NK-92 (cell line): ENCODE data around the gene PDLIM4.

Source experiments
- DNase-seq: peaks from one replicate; lab custom pipeline; 2025; ENCODE audit not compliant: unreplicated experiment; lab: John Stamatoyannopoulos, UW

The PDLIM4 gene

GRCh38 chr5:132266031-132266835 is 8.7 kb downstream of the PDLIM4 start:
- no peak for DNase-seq

DNA sequence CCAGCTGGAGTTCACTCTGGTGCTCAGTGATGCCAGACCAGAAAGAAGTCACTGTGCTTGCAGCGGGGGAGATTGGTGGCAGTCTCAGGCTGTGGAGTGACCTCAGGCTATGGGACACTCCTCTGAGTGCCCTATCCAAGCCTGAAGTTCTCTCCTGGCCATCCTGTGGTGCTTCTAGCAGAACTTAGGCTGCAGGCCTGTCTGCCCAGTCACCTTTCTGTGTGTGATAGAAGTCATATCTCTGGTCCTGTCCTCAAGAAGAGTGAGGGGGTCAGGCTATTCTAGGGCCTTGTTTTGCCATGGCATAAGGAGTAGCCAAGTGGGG is 9.3 kb downstream of the PDLIM4 start:
- DNase-seq, result no peak

GRCh38 chr5:132267166-132267739 is 9.8 kb downstream of the PDLIM4 start:
- no peak for DNase-seq

DNA sequence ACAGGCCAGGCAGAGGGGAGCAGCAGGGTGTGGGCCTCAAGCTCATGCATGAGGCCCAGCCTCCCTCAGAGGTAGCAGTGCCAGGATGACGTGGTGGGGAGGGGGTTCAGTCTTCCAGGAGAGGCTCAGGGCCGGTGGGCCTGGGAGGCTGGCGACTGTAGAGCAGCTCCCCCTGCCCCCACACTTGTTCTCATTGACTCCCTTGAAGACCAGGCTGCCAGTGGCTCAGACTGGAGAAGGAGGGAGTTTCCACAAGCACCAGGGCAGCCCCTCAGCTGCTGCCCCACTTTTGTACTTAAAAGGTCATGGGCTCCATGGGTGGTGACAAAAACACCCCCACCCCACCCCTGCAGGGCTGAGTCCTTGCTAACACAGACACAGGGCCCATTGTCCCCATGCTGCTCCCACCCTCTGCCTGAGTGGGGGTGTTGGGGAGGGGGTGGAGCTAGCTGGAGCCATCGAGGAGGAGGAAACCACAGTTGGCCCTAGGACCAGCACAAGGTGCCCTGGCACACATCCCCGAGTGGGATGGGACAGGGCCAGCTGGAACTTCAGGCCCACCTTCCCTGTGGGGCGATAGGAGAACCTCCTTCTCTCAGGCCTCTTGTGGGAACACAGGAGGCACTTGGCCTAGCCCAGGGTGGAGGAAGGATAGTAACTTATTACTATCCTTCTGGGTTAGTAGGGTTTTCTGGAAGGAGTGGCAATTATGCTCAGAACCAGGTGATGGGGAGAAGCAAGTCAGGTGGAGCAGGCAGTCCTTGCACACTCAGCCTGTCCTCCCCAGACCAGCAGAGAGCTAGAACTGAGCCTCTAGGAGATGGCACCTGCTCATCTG is 10.7 kb downstream of the PDLIM4 start:
- DNase-seq, result no peak

- DNase-seq, result no peak
These were observed 11.5 kb downstream of the PDLIM4 start for GRCh38 chr5:132268769-132269551.

GRCh38 chr5:132269635-132270334 is 12.3 kb downstream of the PDLIM4 start:
- no peak for DNase-seq

GRCh38 chr5:132270335-132270665 is 12.8 kb downstream of the PDLIM4 start:
- DNase-seq, result no peak

GRCh38 chr5:132270706-132271105 is 13.2 kb downstream of the PDLIM4 start:
- DNase-seq, result no peak

DNA sequence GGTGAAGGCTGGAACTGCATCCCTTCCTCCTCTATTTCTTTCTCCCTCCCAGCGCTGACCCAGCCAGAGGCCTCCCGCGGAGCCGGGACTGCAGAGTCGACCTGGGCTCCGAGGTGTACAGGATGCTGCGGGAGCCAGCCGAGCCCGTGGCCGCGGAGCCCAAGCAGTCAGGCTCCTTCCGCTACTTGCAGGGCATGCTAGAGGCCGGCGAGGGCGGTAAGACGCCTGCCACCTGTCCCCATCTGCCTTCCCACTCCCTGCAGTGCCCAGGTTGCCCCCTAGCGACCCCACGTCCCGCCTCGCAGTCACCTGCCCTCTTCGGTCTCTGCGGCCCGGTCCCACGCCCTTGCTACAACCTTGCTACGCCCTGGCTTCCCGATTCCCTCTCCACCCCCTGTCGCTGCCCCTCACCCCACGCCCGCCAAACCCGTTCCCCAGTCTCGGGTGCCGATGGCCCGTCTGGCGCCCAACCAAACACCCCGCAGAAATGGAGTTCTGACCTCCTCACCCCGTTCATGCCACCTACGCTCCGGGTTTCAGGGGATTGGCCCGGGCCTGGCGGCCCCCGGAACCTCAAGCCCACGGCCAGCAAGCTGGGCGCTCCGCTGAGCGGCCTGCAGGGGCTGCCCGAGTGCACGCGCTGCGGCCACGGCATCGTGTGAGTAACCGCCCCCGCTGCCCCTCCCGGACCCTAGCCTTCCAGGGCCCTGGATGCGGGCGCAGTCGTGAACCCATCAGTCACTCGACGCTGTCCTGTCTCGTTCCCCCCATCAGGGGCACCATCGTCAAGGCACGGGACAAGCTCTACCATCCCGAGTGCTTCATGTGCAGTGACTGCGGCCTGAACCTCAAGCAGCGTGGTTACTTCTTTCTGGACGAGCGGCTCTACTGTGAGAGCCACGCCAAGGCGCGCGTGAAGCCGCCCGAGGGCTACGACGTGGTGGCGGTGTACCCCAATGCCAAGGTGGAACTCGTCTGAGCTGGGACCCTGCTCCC is 14.1 kb downstream of the PDLIM4 start:
- DNase-seq, result no peak

GRCh38 chr5:132272311-132273210 is 15.1 kb downstream of the PDLIM4 start:
- DNase-seq, result no peak

GRCh38 chr5:132273631-132274030 is 16.1 kb downstream of the PDLIM4 start:
- DNase-seq, result no peak

DNA sequence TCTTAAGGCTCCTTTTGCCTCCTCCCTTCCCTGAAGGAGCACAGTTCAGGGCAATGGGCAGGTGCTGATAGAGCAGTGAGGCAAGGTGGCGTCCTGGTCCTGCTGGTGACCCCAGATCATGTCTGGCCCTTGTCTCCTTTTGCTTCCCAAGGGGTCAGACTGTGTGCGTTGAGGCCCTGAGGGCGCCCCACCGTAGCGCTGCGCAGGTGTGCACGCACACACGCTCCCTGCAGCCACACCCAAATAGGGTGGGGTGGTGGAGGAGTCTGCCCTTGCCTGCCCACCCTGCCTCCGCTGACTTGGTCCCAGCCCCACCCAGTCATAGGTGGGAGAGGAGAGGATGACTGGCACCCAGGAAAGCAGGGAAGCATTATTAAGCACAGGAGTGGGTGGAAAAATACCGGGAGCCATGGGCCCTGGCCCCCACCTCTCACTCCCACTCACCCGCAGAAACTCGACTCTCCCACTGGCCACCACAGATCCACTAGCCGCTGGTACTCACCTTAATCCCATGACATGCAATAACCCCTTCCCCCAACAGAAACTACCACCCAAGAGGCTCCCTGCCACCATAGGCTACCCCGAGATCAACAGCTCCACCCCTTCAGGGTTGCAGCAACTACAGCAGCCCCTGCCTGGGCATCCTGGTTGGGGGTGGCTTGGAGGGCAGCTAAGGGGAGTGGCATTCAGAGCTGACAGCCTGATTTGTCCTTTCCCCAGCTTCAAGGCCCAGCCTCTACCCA is 16.7 kb downstream of the PDLIM4 start:
- no peak for DNase-seq

- no peak for DNase-seq
These were observed 18.1 kb downstream of the PDLIM4 start for GRCh38 chr5:132275367-132276220.

DNA sequence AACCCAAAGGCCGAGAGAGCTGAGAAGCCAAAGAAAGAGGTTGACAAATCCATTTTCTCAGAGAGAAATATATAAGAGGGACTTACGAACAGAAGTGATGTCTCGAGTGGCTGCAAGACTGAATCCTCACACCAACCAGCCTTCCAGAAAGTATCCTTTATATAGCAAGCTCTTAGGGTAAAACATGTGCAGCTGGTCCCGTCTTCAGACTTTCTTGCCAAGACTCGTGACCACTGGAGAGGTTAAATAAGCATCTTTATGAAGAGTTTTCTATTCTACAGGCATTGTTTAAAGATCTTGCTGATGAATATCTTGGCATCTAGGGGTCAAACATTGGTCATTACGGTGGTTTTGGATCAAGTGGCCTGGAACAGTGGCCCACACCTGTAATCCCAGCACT is 19.8 kb downstream of the PDLIM4 start:
- no peak for DNase-seq

- no peak for DNase-seq
These were observed 20.7 kb downstream of the PDLIM4 start for GRCh38 chr5:132277971-132278853.

- DNase-seq, result no peak
These were observed 22.3 kb downstream of the PDLIM4 start for GRCh38 chr5:132279801-132280200.
